Fibroblast of skin of left biceps (primary cell): Measurements from ENCODE around the gene NEIL1.
A peak's percentile ranks its signal among the peaks of the same experiment; 100 is the strongest.

Experiments
- DNase-seq, 2 experiments: peaks; one replicate each; pipeline ENCODE4 v3.0.0-alpha.2; 2013; ENCODE audit warnings: low read depth in 2 of 2

Gene NEIL1

GRCh38 chr15:75356517-75356916 lies 9.7 kb downstream of the NEIL1 start:
- DNase-seq, result no peak

GRCh38 chr15:75357976-75358673 lies 11.3 kb downstream of the NEIL1 start:
- DNase-seq, result no peak

- no peak for DNase-seq
Measured at GRCh38 chr15:75358771-75359536, 12.1 kb downstream of the NEIL1 start.

- DNase-seq, result no peak
Measured at GRCh38 chr15:75359537-75360250, 12.9 kb downstream of the NEIL1 start.

GRCh38 chr15:75360391-75360790 lies 13.6 kb downstream of the NEIL1 start:
- DNase-seq, result no peak

GRCh38 chr15:75360856-75361255 lies 14.0 kb downstream of the NEIL1 start:
- DNase-seq, result no peak

- no peak for DNase-seq
Measured at GRCh38 chr15:75361361-75361988, 14.6 kb downstream of the NEIL1 start.

- DNase-seq, result no peak
Measured at GRCh38 chr15:75361989-75362641, 15.3 kb downstream of the NEIL1 start.

- no peak for DNase-seq
Measured at GRCh38 chr15:75362642-75363249, 15.9 kb downstream of the NEIL1 start.

- no peak for DNase-seq
Measured at GRCh38 chr15:75363786-75364185, 16.9 kb downstream of the NEIL1 start.

GRCh38 chr15:75364881-75365280 lies 18.0 kb downstream of the NEIL1 start:
- no peak for DNase-seq

GRCh38 chr15:75366163-75366562 lies 19.3 kb downstream of the NEIL1 start:
- no peak for DNase-seq

- no peak for DNase-seq
Measured at GRCh38 chr15:75367006-75367405, 20.2 kb downstream of the NEIL1 start.

- DNase-seq, result no peak
Measured at GRCh38 chr15:75367406-75367912, 20.6 kb downstream of the NEIL1 start.

GRCh38 chr15:75367913-75368688 lies 21.3 kb downstream of the NEIL1 start, which contains the start of gene MAN2C1:
Gene MAN2C1 (minus strand): TSS chr15:75368607. CDS start chr15:75368583, 24 bp downstream.
- peak; percentile 71 to 75 for DNase-seq

GRCh38 chr15:75368689-75369239 lies 21.9 kb downstream of the NEIL1 start:
- no peak for DNase-seq

GRCh38 chr15:75369897-75370581 lies 23.2 kb downstream of the NEIL1 start:
- no peak for DNase-seq

GRCh38 chr15:75371486-75371885 lies 24.6 kb downstream of the NEIL1 start:
- no peak for DNase-seq
